Astrocyte of the spinal cord (primary cell): ENCODE data around the gene NOP9.

ENCODE experiments used
- DNase-seq: peaks from one replicate; pipeline ENCODE4 v3.0.0; 2011; ENCODE audit warnings: low read depth, low spot score
- H3K4me3 ChIP-seq: 2 replicates; pipeline ENCODE4 v1.5.1; 2011; ENCODE audit warnings: low read depth, mild to moderate bottlenecking, low read length, moderate library complexity
- CTCF ChIP-seq: IDR thresholded peaks from 2 replicates; pipeline ENCODE4 v1.5.1; 2012; ENCODE audit warnings: low read depth, mild to moderate bottlenecking, low read length, inconsistent platforms
- in situ Hi-C: cut with HindIII; loops from 2 replicates; pipeline ENCODE4 v1.10.0; 2017; ENCODE audit warnings: low sequenced_read_pairs

Gene NOP9

GRCh38 chr14:24321212-24321975, 21.7 kb downstream of the NOP9 start:
- H3K4me3 ChIP-seq: no peak overlapping the region
- in situ Hi-C loops: no loop called here
- TF ChIP-seq CTCF: no peak
- DNase-seq: no peak

GRCh38 chr14:24322672-24323071, 23.0 kb downstream of the NOP9 start:
- DNase-seq: no peak
- no peak overlapping the region for H3K4me3 ChIP-seq
- no peak for TF ChIP-seq CTCF
- in situ Hi-C loops: no loop called here

GRCh38 chr14:24323341-24323740, 23.7 kb downstream of the NOP9 start:
- in situ Hi-C loops: no loop called here
- DNase-seq: no peak
- no peak for TF ChIP-seq CTCF

GRCh38 chr14:24324024-24324423, 24.4 kb downstream of the NOP9 start:
- no peak overlapping the region for H3K4me3 ChIP-seq
- no peak for DNase-seq
- no peak for TF ChIP-seq CTCF
- in situ Hi-C loops: no loop called here

More at GRCh38 chr14:24323341-24323740, 23.7 kb downstream of the NOP9 start:
- H3K4me3 ChIP-seq: no peak overlapping the region

- DNase-seq: no peak
- TF ChIP-seq CTCF: no peak
- in situ Hi-C loops: no loop called here
- H3K4me3 ChIP-seq: no peak overlapping the region
Observed at GRCh38 chr14:24325041-24325530, 25.4 kb downstream of the NOP9 start.

- DNase-seq: no peak
- no peak for TF ChIP-seq CTCF
- in situ Hi-C loops: no loop called here
- H3K4me3 ChIP-seq: no peak overlapping the region
Observed at GRCh38 chr14:24325963-24326362, 26.3 kb downstream of the NOP9 start.
